HepG2 (cell line): ENCODE measurements around the gene CCDC85A.

Experiments
- ARNTL ChIP-seq: sonication (generic); formaldehyde crosslinking; IDR thresholded peaks from 2 replicates; pipeline ENCODE4 v1.4.0; 2020; ENCODE audit warnings: mild to moderate bottlenecking, missing genetic modification reagents
- ELF1 ChIP-seq: sonication (generic); formaldehyde crosslinking; IDR thresholded peaks from 2 replicates; pipeline ENCODE4 v1.4.0; 2020; ENCODE audit warnings: missing genetic modification reagents
- HNRNPLL ChIP-seq: fragments of 200-400 bp; formaldehyde crosslinking; IDR thresholded peaks from 2 replicates; pipeline ENCODE4 v1.6.1; 2017; ENCODE audit warnings: mild to moderate bottlenecking, low read depth, low read length; ENCODE audit not compliant: poor library complexity, severe bottlenecking
- POLR2A ChIP-seq, 2 experiments: IDR thresholded peaks; 2 replicates each; pipeline ENCODE4 v1.6.1; 2011; ENCODE audit warnings: low read depth in 2 of 2, low read length in 2 of 2, mild to moderate bottlenecking in 1 of 2, moderate library complexity in 1 of 2; ENCODE audit not compliant: insufficient read depth in 1 of 2
- RAD21 ChIP-seq: fragments of 450-650 bp; formaldehyde crosslinking; IDR thresholded peaks from 2 replicates; pipeline ENCODE4 v1.5.0; 2020; ENCODE audit warnings: mild to moderate bottlenecking
- RFX1 ChIP-seq: fragments of 450-650 bp; IDR thresholded peaks from 2 replicates; pipeline ENCODE4 v1.6.1; 2017
- SIN3B ChIP-seq: fragments of 150-350 bp; IDR thresholded peaks from 2 replicates; pipeline ENCODE4 v1.6.1; 2014; ENCODE audit warnings: low read length
- SMC3 ChIP-seq: IDR thresholded peaks from 2 replicates; pipeline ENCODE4 v1.6.1; 2011; ENCODE audit warnings: low read length, improper control_type of control experiment
- YY1 ChIP-seq: IDR thresholded peaks from 2 replicates; pipeline ENCODE4 v1.6.1; 2011; ENCODE audit warnings: low read length, low read depth, moderate library complexity, mild to moderate bottlenecking; ENCODE audit not compliant: insufficient read depth, insufficient replicate concordance
- ZNF138 ChIP-seq: sonication (generic); formaldehyde crosslinking; IDR thresholded peaks from 2 replicates; pipeline ENCODE4 v1.5.0; 2020; ENCODE audit warnings: mild to moderate bottlenecking, low read depth, missing genetic modification reagents
- ZSCAN12 ChIP-seq: sonication (generic); formaldehyde crosslinking; IDR thresholded peaks from 2 replicates; pipeline ENCODE4 v1.9.0; 2021; ENCODE audit warnings: mild to moderate bottlenecking, missing genetic modification reagents
- TF ChIP-seq, protein P1 (sequence below): sonication (generic); formaldehyde crosslinking; IDR thresholded peaks from 2 replicates; pipeline ENCODE4 v1.5.0; 2020; ENCODE audit warnings: mild to moderate bottlenecking, missing genetic modification reagents, moderate library complexity
- TF ChIP-seq, protein P2 (sequence below): sonication (generic); formaldehyde crosslinking; IDR thresholded peaks from 2 replicates; pipeline ENCODE4 v1.4.0; 2020; ENCODE audit warnings: mild to moderate bottlenecking, missing genetic modification reagents

- TF ChIP-seq HNRNPLL = no peak
- no peak for TF ChIP-seq RAD21 (CRISPR knock-in tag)
- no peak for TF ChIP-seq ELF1 (CRISPR knock-in tag)
- TF ChIP-seq ZNF138 (CRISPR knock-in tag) = no peak
- TF ChIP-seq SMC3 = no peak
- TF ChIP-seq RFX1 = no peak
- TF ChIP-seq, protein P1, sequence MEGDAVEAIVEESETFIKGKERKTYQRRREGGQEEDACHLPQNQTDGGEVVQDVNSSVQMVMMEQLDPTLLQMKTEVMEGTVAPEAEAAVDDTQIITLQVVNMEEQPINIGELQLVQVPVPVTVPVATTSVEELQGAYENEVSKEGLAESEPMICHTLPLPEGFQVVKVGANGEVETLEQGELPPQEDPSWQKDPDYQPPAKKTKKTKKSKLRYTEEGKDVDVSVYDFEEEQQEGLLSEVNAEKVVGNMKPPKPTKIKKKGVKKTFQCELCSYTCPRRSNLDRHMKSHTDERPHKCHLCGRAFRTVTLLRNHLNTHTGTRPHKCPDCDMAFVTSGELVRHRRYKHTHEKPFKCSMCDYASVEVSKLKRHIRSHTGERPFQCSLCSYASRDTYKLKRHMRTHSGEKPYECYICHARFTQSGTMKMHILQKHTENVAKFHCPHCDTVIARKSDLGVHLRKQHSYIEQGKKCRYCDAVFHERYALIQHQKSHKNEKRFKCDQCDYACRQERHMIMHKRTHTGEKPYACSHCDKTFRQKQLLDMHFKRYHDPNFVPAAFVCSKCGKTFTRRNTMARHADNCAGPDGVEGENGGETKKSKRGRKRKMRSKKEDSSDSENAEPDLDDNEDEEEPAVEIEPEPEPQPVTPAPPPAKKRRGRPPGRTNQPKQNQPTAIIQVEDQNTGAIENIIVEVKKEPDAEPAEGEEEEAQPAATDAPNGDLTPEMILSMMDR = no peak
- no peak for TF ChIP-seq ARNTL
- TF ChIP-seq, protein P2, sequence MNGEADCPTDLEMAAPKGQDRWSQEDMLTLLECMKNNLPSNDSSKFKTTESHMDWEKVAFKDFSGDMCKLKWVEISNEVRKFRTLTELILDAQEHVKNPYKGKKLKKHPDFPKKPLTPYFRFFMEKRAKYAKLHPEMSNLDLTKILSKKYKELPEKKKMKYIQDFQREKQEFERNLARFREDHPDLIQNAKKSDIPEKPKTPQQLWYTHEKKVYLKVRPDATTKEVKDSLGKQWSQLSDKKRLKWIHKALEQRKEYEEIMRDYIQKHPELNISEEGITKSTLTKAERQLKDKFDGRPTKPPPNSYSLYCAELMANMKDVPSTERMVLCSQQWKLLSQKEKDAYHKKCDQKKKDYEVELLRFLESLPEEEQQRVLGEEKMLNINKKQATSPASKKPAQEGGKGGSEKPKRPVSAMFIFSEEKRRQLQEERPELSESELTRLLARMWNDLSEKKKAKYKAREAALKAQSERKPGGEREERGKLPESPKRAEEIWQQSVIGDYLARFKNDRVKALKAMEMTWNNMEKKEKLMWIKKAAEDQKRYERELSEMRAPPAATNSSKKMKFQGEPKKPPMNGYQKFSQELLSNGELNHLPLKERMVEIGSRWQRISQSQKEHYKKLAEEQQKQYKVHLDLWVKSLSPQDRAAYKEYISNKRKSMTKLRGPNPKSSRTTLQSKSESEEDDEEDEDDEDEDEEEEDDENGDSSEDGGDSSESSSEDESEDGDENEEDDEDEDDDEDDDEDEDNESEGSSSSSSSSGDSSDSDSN = no peak
- no peak for TF ChIP-seq ZSCAN12 (CRISPR knock-in tag)
- no peak for TF ChIP-seq POLR2A (IDR thresholded peaks at IDR 0.05; ENCODE audit: insufficient read depth in 1 of 2, low read depth in 2 of 2, low read length in 2 of 2)
- TF ChIP-seq YY1 = no peak
- no peak for TF ChIP-seq SIN3B
Measured at GRCh38 chr2:56315376-56315775, 131.6 kb downstream of the CCDC85A start.
